HUES6 (cell line): ENCODE data around the gene RPP21.

Experiments
- H3K27ac ChIP-seq: 2 replicates; pipeline ENCODE4 v1.7.0; 2013; ENCODE audit warnings: low read depth, mild to moderate bottlenecking, low read length, inconsistent platforms
- H3K27me3 ChIP-seq: 2 replicates; pipeline ENCODE4 v1.6.1; 2013; ENCODE audit warnings: low read length; ENCODE audit not compliant: control insufficient read depth, insufficient read depth
- H3K36me3 ChIP-seq: 2 replicates; pipeline ENCODE4 v1.6.1; 2013; ENCODE audit warnings: low read length; ENCODE audit not compliant: control insufficient read depth, insufficient read depth
- H3K4me1 ChIP-seq: 2 replicates; pipeline ENCODE4 v1.6.1; 2013; ENCODE audit warnings: low read length; ENCODE audit not compliant: control insufficient read depth, insufficient read depth
- H3K4me3 ChIP-seq: 2 replicates; pipeline ENCODE4 v1.5.1; 2013; ENCODE audit warnings: low read depth, low read length
- H3K9ac ChIP-seq: one replicate; pipeline ENCODE4 v1.6.1; 2013; ENCODE audit warnings: mild to moderate bottlenecking, low read length
- H3K9me3 ChIP-seq: 2 replicates; pipeline ENCODE4 v1.6.1; 2013; ENCODE audit warnings: low read depth, low read length; ENCODE audit not compliant: control insufficient read depth, insufficient read depth

RPP21 gene

DNA sequence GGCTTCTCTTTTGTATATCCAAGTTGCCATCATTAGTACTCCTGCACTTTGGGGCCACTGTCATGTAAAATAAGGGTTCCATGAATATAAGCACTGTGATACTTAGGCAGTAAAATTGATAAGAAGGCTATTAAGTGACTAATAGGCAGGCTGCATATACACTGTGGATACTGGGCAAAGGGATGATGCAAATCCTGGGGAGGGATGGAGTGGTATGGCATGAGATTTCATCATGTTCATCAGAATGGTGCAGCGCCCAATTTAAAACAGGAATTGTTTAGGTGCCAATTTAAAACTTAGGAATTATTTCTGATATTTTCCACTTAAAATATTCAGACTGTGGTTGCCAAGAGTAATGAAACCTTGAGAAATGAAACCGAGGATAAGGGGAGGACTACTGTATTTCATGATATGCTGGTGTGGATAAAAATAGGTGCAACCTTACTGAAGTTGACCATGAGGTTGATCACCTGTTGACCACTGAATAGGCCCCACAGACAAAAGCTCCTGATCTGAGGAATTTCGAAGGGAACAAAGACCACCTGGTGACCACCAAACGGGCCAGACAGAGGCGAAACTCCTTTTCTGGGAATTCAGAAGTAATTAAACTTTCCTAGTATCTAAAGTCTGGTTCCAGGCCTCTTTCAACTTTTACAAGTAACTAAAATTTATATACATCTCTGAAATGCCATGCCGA is 23.1 kb upstream of the RPP21 start:
- Histone ChIP-seq H3K4me3 (peak overlapping the region; percentile 12), H3K27ac (peak overlapping the region; percentile 62), H3K27me3 (no peaks in the 10 kb centered on the region), H3K36me3 (peaks cover 11% of the 10 kb centered on the region), H3K9ac (peak overlapping the region; percentile 17), H3K4me1 (peaks cover 51% of the 10 kb centered on the region), H3K9me3 (no peaks in the 10 kb centered on the region)

DNA sequence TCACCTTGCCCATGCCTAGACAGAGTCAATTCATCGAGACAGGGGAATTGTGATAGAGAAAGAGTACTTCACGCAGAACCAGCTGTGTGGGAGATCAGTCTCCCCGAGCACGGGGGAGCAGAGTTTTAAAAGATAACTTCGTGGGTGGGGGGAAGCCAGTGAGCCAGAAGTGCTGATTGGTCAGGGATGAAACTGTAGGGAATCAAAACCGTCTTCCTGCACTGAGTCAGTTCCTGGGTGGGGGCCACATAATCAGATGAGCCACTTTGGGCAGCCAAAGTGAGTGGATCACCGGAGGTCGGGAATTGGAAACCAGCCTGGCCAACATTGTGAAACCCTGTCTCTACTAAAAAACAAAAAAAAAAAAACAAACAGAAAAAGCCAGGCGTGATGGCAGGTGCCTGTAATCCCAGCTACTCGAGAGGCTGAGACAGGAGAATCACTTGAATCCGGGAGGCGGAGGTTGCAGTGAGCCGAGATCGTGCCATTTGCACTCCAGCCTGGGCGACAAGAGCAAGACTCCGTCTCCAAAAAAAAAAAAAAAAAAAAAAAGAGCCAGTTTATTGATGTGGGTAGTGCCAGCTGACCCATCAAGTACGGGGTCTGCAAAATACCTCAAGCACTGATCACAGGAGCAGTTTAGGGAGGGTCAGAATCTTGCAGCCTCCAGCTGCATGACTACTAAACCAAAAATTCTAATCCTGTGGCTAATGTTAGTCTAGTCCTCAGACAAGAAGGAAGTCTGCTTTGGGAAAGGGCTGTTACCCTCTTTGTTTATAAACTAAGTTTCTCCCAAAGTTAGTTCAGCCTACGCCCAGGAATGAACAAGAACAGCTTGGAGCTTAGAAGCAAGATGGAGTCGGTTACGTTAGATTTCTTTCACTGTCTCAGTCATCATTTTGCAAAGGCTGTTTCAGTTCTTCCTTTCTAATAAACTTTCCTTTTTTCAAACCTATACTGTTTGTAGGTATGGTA is 22.1 kb upstream of the RPP21 start:
- H3K9ac ChIP-seq, result peak overlapping the region; percentile 29
- no peaks in the 10 kb centered on the region for H3K9me3 ChIP-seq
- peak overlapping the region; percentile 12; the same call in 1 of the 2 replicates for H3K4me3 ChIP-seq
- H3K27ac ChIP-seq, result peak overlapping the region; percentile 62
- H3K27me3 ChIP-seq, result no peaks in the 10 kb centered on the region
- H3K36me3 ChIP-seq, result peaks cover 5% of the 10 kb centered on the region; the same call in 1 of the 2 replicates
- H3K4me1 ChIP-seq, result peaks cover 51% of the 10 kb centered on the region

DNA sequence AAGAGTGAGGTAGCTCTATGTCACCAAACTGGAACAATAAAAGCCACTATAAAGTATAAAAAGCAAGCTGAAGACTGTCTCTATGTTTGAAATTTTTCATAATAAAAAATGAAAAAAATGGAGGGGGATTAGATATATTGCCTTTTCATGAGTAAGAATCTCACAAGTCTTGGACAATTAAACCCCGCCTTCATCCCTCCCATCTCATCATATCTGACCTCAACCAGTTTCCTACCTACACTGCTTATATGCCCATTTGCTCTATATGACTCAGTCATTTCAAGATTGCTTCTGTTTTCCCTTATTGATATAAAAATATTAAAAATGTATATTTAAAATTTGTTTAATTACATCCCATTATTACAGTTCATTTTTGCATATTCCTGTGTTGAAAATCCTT is 21.1 kb upstream of the RPP21 start:
- H3K27ac ChIP-seq, result no peak overlapping the region
- H3K4me3 ChIP-seq, result peak overlapping the region; percentile 99; the same call in 1 of the 2 replicates

DNA sequence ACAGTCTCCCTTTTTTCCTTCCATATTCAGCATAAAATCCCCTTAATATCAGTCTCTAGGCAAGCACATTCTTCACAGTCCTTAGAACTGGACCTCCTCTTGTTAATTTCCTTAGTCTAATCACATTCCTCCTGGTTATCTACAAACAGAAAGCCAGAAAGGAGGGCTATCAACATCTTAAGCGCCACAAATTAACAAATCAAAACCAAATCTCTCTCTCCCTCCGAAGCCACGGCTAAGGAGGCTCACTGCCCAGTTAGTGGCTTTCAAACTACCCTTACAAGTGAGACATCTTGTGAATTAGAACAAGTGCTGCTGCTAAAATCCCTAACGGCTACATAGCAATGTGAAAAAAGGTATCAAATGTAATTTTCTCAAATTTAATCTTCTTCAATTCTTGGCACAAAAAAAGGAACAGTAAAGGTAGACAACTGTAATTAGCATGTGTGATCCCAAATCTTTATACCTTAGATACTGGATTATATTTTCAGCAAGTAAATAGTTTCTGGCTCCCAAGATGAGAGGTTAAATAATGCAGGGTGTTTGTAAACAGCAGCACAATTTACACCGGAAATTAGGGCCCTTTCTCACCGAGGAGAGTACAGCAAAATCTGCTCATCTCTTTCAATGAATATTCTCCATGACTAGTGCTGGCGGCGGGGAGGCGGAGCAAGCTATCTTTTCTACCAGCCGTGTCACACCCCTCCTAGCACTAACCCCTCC is 19.6 kb upstream of the RPP21 start:
- Histone ChIP-seq H3K4me1 (peaks cover 39% of the 10 kb centered on the region), H3K4me3 (peak overlapping the region; percentile 99), H3K9me3 (no peaks in the 10 kb centered on the region), H3K36me3 (peaks cover 17% of the 10 kb centered on the region), H3K27ac (peak overlapping the region; percentile 98), H3K27me3 (no peaks in the 10 kb centered on the region), H3K9ac (peak overlapping the region; percentile 81)

More for the DNA sequence above, 21.1 kb upstream of the RPP21 start:
- H3K4me1 ChIP-seq, result peaks cover 49% of the 10 kb centered on the region
- H3K27me3 ChIP-seq, result no peaks in the 10 kb centered on the region
- no peaks in the 10 kb centered on the region for H3K9me3 ChIP-seq
- H3K36me3 ChIP-seq, result peaks cover 8% of the 10 kb centered on the region; the same call in 1 of the 2 replicates
- H3K9ac ChIP-seq, result no peak overlapping the region

DNA sequence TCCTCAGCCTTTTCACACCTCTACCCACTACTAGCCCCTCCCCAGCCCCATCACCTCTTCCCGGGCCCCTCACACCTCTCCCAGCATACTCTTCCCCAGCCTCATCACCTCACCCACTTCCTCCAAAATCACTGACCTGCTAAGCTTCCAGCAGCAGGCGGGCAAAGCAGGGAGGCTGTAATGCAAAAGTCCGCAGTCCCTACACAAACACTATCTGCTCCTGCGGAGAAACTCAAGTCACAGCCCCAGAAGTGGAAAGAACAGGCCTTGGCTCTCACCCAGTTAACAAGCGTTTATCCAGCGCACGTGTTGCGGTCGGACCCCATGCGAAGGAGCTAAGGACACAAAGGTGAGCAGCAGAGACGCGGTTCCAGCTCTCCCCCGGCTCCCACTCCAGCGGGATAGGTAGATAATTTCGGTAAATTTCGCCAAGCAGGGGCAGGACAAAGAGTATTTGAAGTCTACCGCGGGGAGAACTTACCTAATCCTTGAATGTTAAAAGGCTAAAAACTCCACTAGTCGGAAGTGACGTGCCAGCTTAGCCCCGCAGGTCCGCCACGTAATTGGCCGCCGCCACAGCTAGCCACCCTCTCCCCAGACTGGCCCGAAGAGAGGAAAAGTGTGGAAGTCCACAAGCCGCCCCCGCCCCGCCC is 19.0 kb upstream of the RPP21 start:
- H3K27me3 ChIP-seq, result no peaks in the 10 kb centered on the region
- no peaks in the 10 kb centered on the region for H3K9me3 ChIP-seq
- H3K9ac ChIP-seq, result peak overlapping the region; percentile 81
- peaks cover 23% of the 10 kb centered on the region for H3K36me3 ChIP-seq
- peak overlapping the region; percentile 98 for H3K27ac ChIP-seq
- peak overlapping the region; percentile 99 for H3K4me3 ChIP-seq
- H3K4me1 ChIP-seq, result peaks cover 35% of the 10 kb centered on the region

DNA sequence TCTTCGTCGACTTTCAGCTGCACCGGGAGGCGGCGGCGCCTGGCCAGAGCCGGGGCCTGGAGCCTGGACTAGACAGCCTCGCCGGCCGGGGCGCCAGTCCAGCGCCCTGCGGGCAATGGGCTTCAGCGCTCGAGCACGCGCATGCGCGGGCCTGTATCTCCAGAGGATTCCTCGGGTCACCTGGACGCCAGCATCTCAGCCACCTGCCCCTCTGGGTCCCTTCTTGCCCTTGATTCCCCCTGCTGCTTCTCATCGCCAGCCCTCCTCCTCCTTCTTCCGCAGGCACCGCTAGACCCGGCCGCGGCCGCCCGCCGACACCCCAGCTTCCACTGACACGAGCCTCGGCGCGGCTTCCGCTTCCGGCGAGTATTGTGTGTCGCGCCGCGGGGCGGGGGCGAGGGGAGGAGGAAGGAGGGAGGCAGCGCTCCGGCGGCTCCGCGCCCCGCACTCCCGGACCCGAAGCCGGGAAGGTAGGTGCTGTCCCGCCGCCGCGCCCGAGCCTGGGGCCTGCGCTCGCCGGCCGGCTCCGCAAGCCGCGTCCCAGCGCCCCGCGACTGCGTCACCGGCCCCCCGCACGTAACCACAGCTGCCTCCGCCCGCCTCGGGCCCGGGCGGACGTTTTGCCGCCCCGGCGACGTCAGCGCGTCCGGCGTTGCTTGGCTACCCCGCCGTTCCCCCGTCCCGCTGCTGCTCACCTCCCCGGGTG is 18.3 kb upstream of the RPP21 start, which contains the start of gene TRIM39:
Gene TRIM39, plus strand, starts transcription at position 402 of the 706 bp plus-strand sequence. CDS start 2,391 bp downstream, outside the sequence.
- H3K36me3 ChIP-seq, result peaks cover 30% of the 10 kb centered on the region
- H3K4me1 ChIP-seq, result peaks cover 29% of the 10 kb centered on the region
- peak within 1 kb of the TSS; percentile 81 for H3K9ac ChIP-seq
- peak within 1 kb of the TSS; percentile 99 for H3K4me3 ChIP-seq
- no peaks in the 10 kb centered on the region for H3K9me3 ChIP-seq
- no peaks in the 10 kb centered on the region for H3K27me3 ChIP-seq
- H3K27ac ChIP-seq, result peak within 1 kb of the TSS; percentile 98

DNA sequence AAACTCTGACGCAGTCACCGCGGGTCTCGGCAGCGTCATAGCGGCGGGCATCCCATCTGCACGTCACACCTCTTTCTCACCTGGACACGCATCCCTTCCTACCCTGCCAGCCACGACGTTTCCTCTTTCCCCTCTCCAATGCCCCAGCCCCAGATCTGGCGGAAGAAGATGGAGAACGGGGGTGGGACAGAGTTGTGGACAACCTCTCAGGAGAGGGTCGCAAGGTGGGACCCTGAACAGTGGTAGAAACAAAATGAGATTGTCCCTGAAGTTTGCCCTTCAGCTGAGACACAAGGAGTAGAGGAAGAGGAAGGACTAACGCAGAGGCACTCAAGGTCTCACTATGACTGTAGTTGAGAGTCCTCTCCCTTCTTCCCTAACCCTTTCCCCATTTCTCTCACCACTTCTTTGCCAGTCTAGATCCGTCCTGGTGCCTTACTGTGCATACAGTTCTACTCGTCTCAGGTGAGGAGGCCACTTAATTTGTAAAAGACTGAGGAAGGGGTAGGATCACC is 17.7 kb upstream of the RPP21 start:
- Histone ChIP-seq H3K4me3 (peak overlapping the region; percentile 99), H3K4me1 (peaks cover 23% of the 10 kb centered on the region), H3K9ac (peak overlapping the region; percentile 81), H3K36me3 (peaks cover 36% of the 10 kb centered on the region), H3K27ac (no peak overlapping the region), H3K9me3 (no peaks in the 10 kb centered on the region), H3K27me3 (no peaks in the 10 kb centered on the region)

DNA sequence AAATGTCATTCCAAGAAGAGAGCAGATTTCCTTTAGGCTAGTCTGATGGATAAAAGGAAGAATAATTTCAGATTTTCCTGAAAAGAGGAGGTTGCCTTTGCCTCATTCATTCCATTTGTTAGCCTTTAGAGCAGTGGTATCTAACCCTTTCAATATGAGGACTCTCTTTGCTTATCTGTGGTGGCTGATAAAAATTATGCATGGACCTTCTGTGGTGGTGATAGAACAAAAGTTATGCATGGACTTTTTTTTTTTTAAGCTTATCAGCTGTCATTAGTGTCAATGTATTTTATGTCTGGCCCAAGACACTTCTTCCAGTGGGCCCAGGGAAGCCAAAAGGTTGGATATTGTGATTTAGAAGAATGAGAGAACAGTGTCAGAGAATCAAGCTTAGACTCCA is 16.6 kb upstream of the RPP21 start:
- Histone ChIP-seq H3K9ac (no peak overlapping the region), H3K27me3 (no peaks in the 10 kb centered on the region), H3K27ac (no peak overlapping the region), H3K4me1 (peaks cover 14% of the 10 kb centered on the region), H3K36me3 (peaks cover 44% of the 10 kb centered on the region), H3K4me3 (no peak overlapping the region), H3K9me3 (no peaks in the 10 kb centered on the region)

DNA sequence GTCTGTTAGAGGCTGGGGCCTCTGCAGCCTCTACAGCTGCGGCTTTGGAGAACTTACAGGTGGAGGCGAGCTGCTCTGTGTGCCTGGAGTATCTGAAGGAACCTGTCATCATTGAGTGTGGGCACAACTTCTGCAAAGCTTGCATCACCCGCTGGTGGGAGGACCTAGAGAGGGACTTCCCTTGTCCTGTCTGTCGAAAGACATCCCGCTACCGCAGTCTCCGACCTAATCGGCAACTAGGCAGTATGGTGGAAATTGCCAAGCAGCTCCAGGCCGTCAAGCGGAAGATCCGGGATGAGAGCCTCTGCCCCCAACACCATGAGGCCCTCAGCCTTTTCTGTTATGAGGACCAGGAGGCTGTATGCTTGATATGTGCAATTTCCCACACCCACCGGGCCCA is 15.6 kb upstream of the RPP21 start:
- H3K9me3 ChIP-seq, result no peaks in the 10 kb centered on the region
- H3K4me1 ChIP-seq, result peaks cover 6% of the 10 kb centered on the region
- H3K9ac ChIP-seq, result no peak overlapping the region
- H3K4me3 ChIP-seq, result no peak overlapping the region
- H3K27me3 ChIP-seq, result no peaks in the 10 kb centered on the region
- no peak overlapping the region for H3K27ac ChIP-seq
- H3K36me3 ChIP-seq, result peaks cover 53% of the 10 kb centered on the region
